ENCODE data around the gene IL20.
A peak's percentile ranks its signal among the peaks of the same experiment; 100 is the strongest.

IL20 gene

GRCh38 chr1:206904423-206905142 is 39.2 kb downstream of the IL20 start:
- no peak for DNase-seq

- peak; percentile 98 for DNase-seq
Observed at GRCh38 chr1:206905295-206906164, 40.1 kb downstream of the IL20 start.

DNA sequence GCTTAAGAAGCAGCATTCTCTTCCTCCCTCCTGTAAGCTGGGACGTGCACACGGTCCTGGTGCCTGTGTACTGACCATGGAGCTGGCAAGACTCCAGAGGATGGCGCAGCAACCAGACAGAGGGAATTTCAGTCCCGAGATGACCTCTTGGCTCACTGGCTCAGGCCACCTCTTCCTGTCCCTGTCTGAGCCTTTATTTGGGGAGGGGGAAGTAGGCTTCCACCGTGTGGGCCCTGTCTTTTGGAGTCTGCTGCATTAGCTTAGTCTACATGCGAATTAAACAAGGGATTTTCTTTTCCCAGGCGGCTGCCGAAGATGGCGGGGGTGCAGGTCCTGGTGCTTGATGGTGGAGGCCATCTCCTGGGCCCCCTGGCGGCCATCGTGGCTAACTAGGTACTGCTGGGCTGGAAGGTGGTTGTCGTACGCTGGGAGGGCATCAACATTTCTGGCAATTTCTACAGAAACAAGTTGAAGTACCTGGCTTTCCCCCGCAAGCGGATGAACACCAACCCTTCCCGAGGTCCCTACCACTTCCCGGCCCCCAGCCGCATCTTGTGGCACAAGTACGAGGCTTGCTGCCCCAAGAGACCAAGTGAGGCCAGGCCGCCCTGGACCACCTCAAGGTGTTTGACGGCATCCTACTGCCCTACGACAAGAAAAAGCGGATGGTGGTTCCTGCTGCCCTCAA is 42.0 kb downstream of the IL20 start:
- DNase-seq = no peak

- DNase-seq = no peak
Observed at GRCh38 chr1:206908038-206908437, 42.6 kb downstream of the IL20 start.

- DNase-seq = no peak
Observed at GRCh38 chr1:206909161-206909882, 43.9 kb downstream of the IL20 start.

- DNase-seq = no peak
Observed at GRCh38 chr1:206909883-206910318, 44.5 kb downstream of the IL20 start.

- peak; percentile 67 for DNase-seq
Observed at GRCh38 chr1:206911064-206911663, 45.7 kb downstream of the IL20 start.

GRCh38 chr1:206912445-206913095 is 47.1 kb downstream of the IL20 start:
- peak; percentile 79 for DNase-seq

DNA sequence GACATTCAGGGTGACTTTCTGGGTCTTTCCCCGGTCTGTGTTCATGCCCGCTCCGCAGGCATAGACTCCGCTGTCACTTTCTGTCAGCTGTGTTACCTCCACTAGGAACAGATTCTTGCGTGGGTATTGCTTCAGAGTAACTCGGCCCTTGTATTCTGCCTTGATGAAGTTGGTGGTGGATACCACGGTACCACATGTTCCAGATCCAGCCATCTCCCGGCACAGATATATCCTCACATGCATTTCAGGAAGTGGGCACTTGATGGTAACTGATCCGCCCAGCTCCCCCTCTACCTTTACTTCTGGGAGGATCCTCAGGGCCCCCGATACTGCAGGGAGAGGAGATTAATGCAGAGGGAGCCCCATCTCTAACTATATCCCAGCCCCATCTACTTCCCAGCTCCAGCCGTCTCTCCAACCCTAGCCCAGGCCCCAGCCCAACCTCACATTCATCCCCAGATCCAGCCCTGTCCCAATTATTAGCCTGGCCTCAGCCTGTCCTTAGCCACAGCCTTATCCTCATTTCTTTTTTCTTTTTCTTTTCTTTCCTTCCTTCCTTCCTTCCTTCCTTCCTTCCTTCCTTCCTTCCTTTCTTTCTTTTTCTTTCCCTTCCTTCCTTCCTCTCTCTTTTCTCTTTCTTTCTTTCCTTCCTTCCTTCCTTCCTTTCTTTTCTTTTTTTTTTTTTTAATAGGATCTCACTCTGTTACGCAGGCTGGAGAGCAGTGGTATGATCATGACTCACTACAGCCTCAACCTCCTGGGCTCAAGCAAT is 48.5 kb downstream of the IL20 start:
- no peak for DNase-seq

DNA sequence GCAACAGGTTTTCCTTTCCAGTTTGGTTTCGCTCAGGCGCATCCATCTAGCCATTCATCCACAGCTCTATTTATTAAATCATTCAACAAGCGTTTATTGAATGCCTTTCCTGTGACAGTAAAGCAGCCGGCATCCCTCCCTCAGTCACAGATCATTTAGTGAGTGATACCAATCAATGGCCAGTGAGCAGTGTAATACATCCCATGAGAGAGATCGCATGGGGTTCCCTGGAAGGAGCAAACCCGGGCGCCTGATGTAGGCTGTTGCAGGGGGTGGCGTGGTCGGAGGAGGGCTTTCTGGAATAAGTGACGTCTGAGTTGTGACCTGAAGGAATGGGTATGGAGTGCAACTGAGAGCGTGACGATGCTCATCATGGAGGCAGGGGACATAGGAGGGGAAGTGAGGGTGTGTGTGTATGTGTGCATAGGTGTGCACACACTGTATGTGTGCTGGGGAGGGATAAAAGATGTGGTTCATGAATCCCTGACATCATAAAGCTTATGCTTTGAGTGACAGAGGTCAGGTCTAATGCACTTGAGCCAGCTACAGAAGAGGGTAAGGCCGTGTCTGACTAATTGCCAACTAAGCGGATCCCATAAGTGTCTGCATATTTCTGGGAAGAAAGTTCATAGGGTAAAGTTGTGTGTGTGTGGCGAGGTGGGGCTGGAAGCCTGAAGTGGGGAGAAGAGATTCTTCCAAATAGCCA is 49.8 kb downstream of the IL20 start:
- DNase-seq = no peak

GRCh38 chr1:206916000-206916709 is 50.7 kb downstream of the IL20 start:
- DNase-seq = no peak

- no peak for DNase-seq
Observed at GRCh38 chr1:206918076-206918475, 52.7 kb downstream of the IL20 start.
